Neutrophil (primary cell): ENCODE measurements around the gene IGBP1.
"Not testable (repeated sequence)": the region's sequence is repeated elsewhere in the genome, so short reads cannot be mapped to it uniquely, and the experiment has no call there.

ENCODE experiments used
- H3K27ac ChIP-seq: fragments of 200-600 bp; sonication (generic); 2 replicates; pipeline ENCODE4 v1.5.1; 2016; ENCODE audit warnings: mild to moderate bottlenecking, moderate library complexity
- H3K27me3 ChIP-seq: fragments of 200-600 bp; sonication (generic); 2 replicates; pipeline ENCODE4 v1.6.0; 2016; ENCODE audit warnings: mild to moderate bottlenecking
- H3K36me3 ChIP-seq: fragments of 200-600 bp; sonication (generic); 2 replicates; pipeline ENCODE4 v1.5.1; 2017
- H3K4me1 ChIP-seq, 2 experiments: fragments of 200-600 bp in 1 of 2; sonication (generic) in 1 of 2; 1 replicate in 1 of 2; 2 replicates in 1 of 2; pipeline versions ENCODE4 v1.5.1 to v1.6.1; 2013 to 2016; ENCODE audit warnings: low read depth in 1 of 2, low read length in 1 of 2, mild to moderate bottlenecking in 1 of 2, moderate library complexity in 1 of 2; ENCODE audit not compliant: control insufficient read depth in 1 of 2, insufficient read depth in 1 of 2
- H3K4me3 ChIP-seq, 2 experiments: fragments of 200-600 bp in 1 of 2; sonication (generic) in 1 of 2; 1 replicate in 1 of 2; 2 replicates in 1 of 2; pipeline ENCODE4 v1.5.1; 2013 to 2016; ENCODE audit warnings: low read depth in 1 of 2, low read length in 1 of 2, mild to moderate bottlenecking in 1 of 2, moderate library complexity in 1 of 2
- H3K9me3 ChIP-seq: fragments of 200-600 bp; sonication (generic); 2 replicates; pipeline ENCODE4 v1.5.1; 2016
- CTCF ChIP-seq: fragments of 200-600 bp; sonication (generic); IDR thresholded peaks from 2 replicates; pipeline ENCODE4 v1.5.1; 2016; ENCODE audit warnings: antibody characterized with exemption

IGBP1 gene

GRCh38 chrX:70183091-70183490, 49.8 kb downstream of the IGBP1 start:
- H3K36me3 ChIP-seq: no peaks in the 10 kb centered on the region
- H3K4me3 ChIP-seq: no peak overlapping the region
- no peaks in the 10 kb centered on the region for H3K27me3 ChIP-seq
- H3K27ac ChIP-seq: no peak overlapping the region
- TF ChIP-seq CTCF: no peak
- no peaks in the 10 kb centered on the region for H3K4me1 ChIP-seq
- H3K9me3 ChIP-seq: no peaks in the 10 kb centered on the region

GRCh38 chrX:70190225-70190624, 57.0 kb downstream of the IGBP1 start:
- H3K4me1 ChIP-seq: no peaks in the 10 kb centered on the region
- H3K9me3 ChIP-seq: no peaks in the 10 kb centered on the region
- H3K36me3 ChIP-seq: no peaks in the 10 kb centered on the region
- H3K27me3 ChIP-seq: no peaks in the 10 kb centered on the region
- H3K4me3 ChIP-seq: no peak overlapping the region
- H3K27ac ChIP-seq: no peak overlapping the region
- TF ChIP-seq CTCF: no peak

GRCh38 chrX:70196961-70197720, 63.9 kb downstream of the IGBP1 start:
- Histone ChIP-seq H3K4me1 (no peaks in the 10 kb centered on the region), H3K9me3 (no peaks in the 10 kb centered on the region), H3K27ac (no peak overlapping the region), H3K36me3 (no peaks in the 10 kb centered on the region), H3K4me3 (no peak overlapping the region), H3K27me3 (no peaks in the 10 kb centered on the region)
- peak; percentile 19 for TF ChIP-seq CTCF

GRCh38 chrX:70201732-70202131, 68.5 kb downstream of the IGBP1 start:
- H3K27me3 ChIP-seq: no peaks in the 10 kb centered on the region
- no peak overlapping the region for H3K27ac ChIP-seq
- H3K36me3 ChIP-seq: no peaks in the 10 kb centered on the region
- no peak for TF ChIP-seq CTCF
- no peaks in the 10 kb centered on the region for H3K4me1 ChIP-seq
- H3K4me3 ChIP-seq: no peak overlapping the region
- no peaks in the 10 kb centered on the region for H3K9me3 ChIP-seq

- no peak for TF ChIP-seq CTCF
- no peaks in the 10 kb centered on the region for H3K4me1 ChIP-seq
- H3K27ac ChIP-seq: no peak overlapping the region
- no peak overlapping the region for H3K4me3 ChIP-seq
- H3K27me3 ChIP-seq: no peaks in the 10 kb centered on the region
- no peaks in the 10 kb centered on the region for H3K9me3 ChIP-seq
- H3K36me3 ChIP-seq: no peaks in the 10 kb centered on the region
Observed at GRCh38 chrX:70208479-70208878, 75.2 kb downstream of the IGBP1 start.

GRCh38 chrX:70209570-70209969, 76.3 kb downstream of the IGBP1 start:
- H3K27me3 ChIP-seq, H3K36me3 ChIP-seq, H3K27ac ChIP-seq, H3K9me3 ChIP-seq, H3K4me1 ChIP-seq, H3K4me3 ChIP-seq: not testable (repeated sequence)
